Gastrocnemius medialis (tissue), 4 donors: Measurements from ENCODE around the gene FNDC10. TPM values are rescaled to one million over a fixed set of nuclear protein-coding genes. Genes with fewer than 3 reads are reported as not detected.

Source experiments
- ATAC-seq, 2 donors: fragments of 150-250 bp; one replicate each; pipeline ENCODE4 v1.9.1; 2016
- DNase-seq, 2 donors: peaks; one replicate each; pipeline ENCODE4 v3.0.0-alpha.2; 2019
- H3K27ac ChIP-seq, 4 donors: fragments of 200-600 bp; sonication (generic); 1 replicate in 1 of 4; 2 replicates in 3 of 4; pipeline ENCODE4 v1.5.1; 2016 to 2018; ENCODE audit warnings: mild to moderate bottlenecking in 2 of 4, moderate library complexity in 1 of 4
- H3K27me3 ChIP-seq, 3 donors: fragments of 200-600 bp; sonication (generic) in 2 of 3; 1 replicate in 1 of 3; 2 replicates in 2 of 3; pipeline versions ENCODE4 v1.5.1 to v1.6.0; 2016 to 2019; ENCODE audit warnings: mild to moderate bottlenecking in 1 of 3, moderate library complexity in 1 of 3
- H3K36me3 ChIP-seq, 2 donors: fragments of 200-600 bp; sonication (generic) in 1 of 2; one replicate each; pipeline ENCODE4 v1.5.1; 2017 to 2018
- H3K4me1 ChIP-seq, 2 donors: fragments of 200-600 bp; sonication (generic) in 1 of 2; one replicate each; pipeline ENCODE4 v1.5.1; 2016 to 2017; ENCODE audit warnings: mild to moderate bottlenecking in 2 of 2
- H3K4me3 ChIP-seq, 4 donors: fragments of 200-600 bp; sonication (generic) in 3 of 4; 1 replicate in 1 of 4; 2 replicates in 3 of 4; pipeline ENCODE4 v1.5.1; 2016 to 2019; ENCODE audit warnings: mild to moderate bottlenecking in 2 of 4
- H3K9me3 ChIP-seq, 3 donors: fragments of 200-600 bp; sonication (generic) in 2 of 3; 1 replicate in 1 of 3; 2 replicates in 2 of 3; pipeline ENCODE4 v1.5.1; 2016 to 2019
- CTCF ChIP-seq, 5 experiments: fragments of 450-650 bp in 3 of 5; fragments of 200-600 bp in 2 of 5; sonication (generic) in 2 of 5; IDR thresholded peaks in 4 of 5; conservative IDR thresholded peaks in 1 of 5; 1 replicate in 4 of 5; 2 replicates in 1 of 5; pipeline ENCODE4 v1.5.1; 2016 to 2019; ENCODE audit warnings: antibody characterized with exemption in 5 of 5, mild to moderate bottlenecking in 3 of 5, moderate library complexity in 3 of 5
- POLR2A ChIP-seq, 2 donors: fragments of 450-650 bp; IDR thresholded peaks; one replicate each; pipeline ENCODE4 v1.6.1; 2017; ENCODE audit warnings: antibody characterized with exemption in 2 of 2, mild to moderate bottlenecking in 2 of 2, moderate library complexity in 2 of 2
- in situ Hi-C, 4 donors: fragments of 200-750 bp; cut with MboI; loops; one replicate each; pipeline versions ENCODE4 v1.15.0 to v1.8.0; 2017; ENCODE audit warnings: low sequenced_read_pairs in 4 of 4
- intact Hi-C: fragments of 100-400 bp; cut with DNase I; formaldehyde crosslinking; loops from one replicate; pipeline ENCODE4 v1.15.1; 2023; ENCODE audit warnings: low total_unique reads
- total RNA-seq, 4 donors: library from RNA; depleted of rRNA; stranded (reverse); fragments of >200 nt; gene quantifications; one replicate each; pipeline versions ENCODE4 v1.1.0 to v1.2.3, GENCODE V29; 2016

Gene FNDC10
- total RNA-seq, 4 donors from 2014 or later: 0.20 to 1.3 (median 0.94) TPM; not detected in 1

- H3K4me1 ChIP-seq: peaks cover 48 to 49% of the 10 kb centered on the region in 2 donors
- ATAC-seq: peak; percentile 17 to 23
- in situ Hi-C loops: no loop called here
- no peaks in the 10 kb centered on the region for H3K27me3 ChIP-seq
- no peak for DNase-seq
- peak overlapping the region; percentile 82 to 99 (median 89) for H3K4me3 ChIP-seq
- intact Hi-C loops: loop anchor here (5.0 kb wide), 1 partner anchor 104 kb away; the partner anchor contains the start of gene ATAD3A
- H3K9me3 ChIP-seq: no peaks in the 10 kb centered on the region
- TF ChIP-seq POLR2A (IDR thresholded peaks at IDR 0.05) (no peak), CTCF (IDR thresholded peaks at IDR 0.05 in 4 of 5, conservative IDR thresholded peaks at IDR 0.05 in 1 of 5) (peak in 1 of 5 experiments; percentile 13)
- H3K36me3 ChIP-seq: peaks cover 0 to 6% of the 10 kb centered on the region in 2 donors
- peak overlapping the region; percentile 98 to 100 (median 100) for H3K27ac ChIP-seq
Observed at GRCh38 chr1:1616045-1616790, 16.3 kb upstream of the FNDC10 start.

- peak; percentile 86 to 90 for TF ChIP-seq POLR2A (IDR thresholded peaks at IDR 0.05)
- TF ChIP-seq CTCF (IDR thresholded peaks at IDR 0.05 in 4 of 5, conservative IDR thresholded peaks at IDR 0.05 in 1 of 5): peak in 1 of 5 experiments; percentile 16
- Histone ChIP-seq H3K4me3 (peak within 1 kb of the TSS; percentile 82 to 99 (median 89)), H3K27ac (peak within 1 kb of the TSS; percentile 98 to 100 (median 100)), H3K36me3 (peaks cover 0 to 6% of the 10 kb centered on the region in 2 donors), H3K27me3 (no peaks in the 10 kb centered on the region), H3K9me3 (no peaks in the 10 kb centered on the region), H3K4me1 (peaks cover 41 to 42% of the 10 kb centered on the region in 2 donors)
- intact Hi-C loops: loop anchor here (1.0 to 5.0 kb wide), 4 partner anchors 41 to 144 kb away; partner anchors contain the start of genes ATAD3A, ATAD3B, CDK11B and SSU72
- DNase-seq: peak; percentile 91 to 92
- peak; percentile 83 to 89 for ATAC-seq
- in situ Hi-C loops: no loop called here
Observed at GRCh38 chr1:1615256-1616044, 15.5 kb upstream of the FNDC10 start, which contains the start of gene MIB2. Gene MIB2, plus strand, starts transcription at chr1:1615500. Its CDS starts 7,953 bp downstream, at chr1:1623453.

GRCh38 chr1:1614954-1615255, 15.0 kb upstream of the FNDC10 start:
- in situ Hi-C loops: no loop called here

More at GRCh38 chr1:1614954-1615255, 15.0 kb upstream of the FNDC10 start:
- Histone ChIP-seq H3K4me1 (peaks cover 35 to 36% of the 10 kb centered on the region in 2 donors), H3K27ac (peak overlapping the region; percentile 98 to 100 (median 100)), H3K4me3 (peak overlapping the region; percentile 82 to 99 (median 89)), H3K27me3 (no peaks in the 10 kb centered on the region), H3K36me3 (peaks cover 0 to 6% of the 10 kb centered on the region in 2 donors), H3K9me3 (no peaks in the 10 kb centered on the region)
- no peak for TF ChIP-seq CTCF (IDR thresholded peaks at IDR 0.05 in 4 of 5, conservative IDR thresholded peaks at IDR 0.05 in 1 of 5)
- ATAC-seq (no peak), DNase-seq (no peak)
- intact Hi-C loops: loop anchor here (1.0 to 5.0 kb wide), 4 partner anchors 41 to 144 kb away; partner anchors contain the start of genes ATAD3A, ATAD3B, CDK11B and SSU72
